ENCODE measurements around the gene LUC7L3. TPM values are rescaled to one million over a fixed set of nuclear protein-coding genes. Genes with fewer than 3 reads are reported as not detected.

LUC7L3 gene
- total RNA-seq, 2 donors from 2014 or later, result 122 to 169 TPM

GRCh38 chr17:50715471-50715870 lies 3.9 kb upstream of the LUC7L3 start:
- H3K9me3 Mint-ChIP-seq, result no peaks in the 10 kb centered on the region
- WGBS, 2 experiments (ENCODE audit: insufficient coverage in 1 of 2, insufficient read length in 1 of 2), result 87 to 89% methylated on average over 3 of the region's 3 CpGs
- H3K36me3 Mint-ChIP-seq (ENCODE audit: low read depth), result no peaks in the 10 kb centered on the region
- no peaks in the 10 kb centered on the region for H3K36me3 ChIP-seq (ENCODE audit: control insufficient read depth, insufficient read depth, low read length)
- DNase-seq, result no peak
- H3K4me3 ChIP-seq (ENCODE audit: low read length), result no peak overlapping the region
- H3K27me3 Mint-ChIP-seq (ENCODE audit: insufficient read depth), result no peaks in the 10 kb centered on the region
- no peak overlapping the region for H3K27ac Mint-ChIP-seq
- no peak for TF ChIP-seq CTCF (conservative IDR thresholded peaks at IDR 0.05)
- no peaks in the 10 kb centered on the region for H3K27me3 ChIP-seq (ENCODE audit: control insufficient read depth, insufficient read depth, low read length, poor library complexity, severe bottlenecking)
- H3K27ac ChIP-seq (ENCODE audit: low read depth, low read length), result no peak overlapping the region
- peaks cover 4% of the 10 kb centered on the region for H3K4me1 Mint-ChIP-seq
- H3K4me1 ChIP-seq (ENCODE audit: control insufficient read depth, insufficient read depth, low read length), result no peaks in the 10 kb centered on the region
- H3K9me3 ChIP-seq (ENCODE audit: control insufficient read depth, low read length), result no peaks in the 10 kb centered on the region
- no peak overlapping the region for H3K4me3 Mint-ChIP-seq
- no peak overlapping the region for H3K9ac ChIP-seq (ENCODE audit: extremely low read depth, low read length, poor library complexity, severe bottlenecking)

- H3K27me3 ChIP-seq (ENCODE audit: control insufficient read depth, insufficient read depth, low read length, poor library complexity, severe bottlenecking), result no peaks in the 10 kb centered on the region
- peak overlapping the region; percentile 99 for H3K27ac ChIP-seq (ENCODE audit: low read depth, low read length)
- H3K4me1 Mint-ChIP-seq, result peaks cover 19% of the 10 kb centered on the region
- DNase-seq, result no peak
- peaks cover 2% of the 10 kb centered on the region for H3K36me3 Mint-ChIP-seq (ENCODE audit: low read depth)
- peak overlapping the region; percentile 100 for H3K27ac Mint-ChIP-seq
- no peak for TF ChIP-seq CTCF (conservative IDR thresholded peaks at IDR 0.05)
- peak overlapping the region; percentile 98 for H3K9ac ChIP-seq (ENCODE audit: extremely low read depth, low read length, poor library complexity, severe bottlenecking)
- peaks cover 13% of the 10 kb centered on the region for H3K36me3 ChIP-seq (ENCODE audit: control insufficient read depth, insufficient read depth, low read length)
- no peaks in the 10 kb centered on the region for H3K27me3 Mint-ChIP-seq (ENCODE audit: insufficient read depth)
- peak overlapping the region; percentile 100 for H3K4me3 ChIP-seq (ENCODE audit: low read length)
- peak overlapping the region; percentile 94 for H3K4me3 Mint-ChIP-seq
- no peaks in the 10 kb centered on the region for H3K4me1 ChIP-seq (ENCODE audit: control insufficient read depth, insufficient read depth, low read length)
- H3K9me3 ChIP-seq (ENCODE audit: control insufficient read depth, low read length), result no peaks in the 10 kb centered on the region
- WGBS, 2 experiments (ENCODE audit: insufficient coverage in 1 of 2, insufficient read length in 1 of 2), result 0% methylated on average over 18 to 25 of the region's 25 CpGs
- H3K9me3 Mint-ChIP-seq, result no peaks in the 10 kb centered on the region
Measured at GRCh38 chr17:50719924-50720794, 756 bp downstream of the LUC7L3 start.

GRCh38 chr17:50721194-50722010 lies 2.0 kb downstream of the LUC7L3 start:
- H3K27me3 ChIP-seq (ENCODE audit: control insufficient read depth, insufficient read depth, low read length, poor library complexity, severe bottlenecking), result no peaks in the 10 kb centered on the region
- peak overlapping the region; percentile 98 for H3K9ac ChIP-seq (ENCODE audit: extremely low read depth, low read length, poor library complexity, severe bottlenecking)
- no peak for TF ChIP-seq CTCF (conservative IDR thresholded peaks at IDR 0.05)
- H3K4me3 ChIP-seq (ENCODE audit: low read length), result peak overlapping the region; percentile 100
- Mint-ChIP-seq H3K4me3 (peak overlapping the region; percentile 94), H3K27ac (peak overlapping the region; percentile 100), H3K36me3 (ENCODE audit: low read depth) (peaks cover 2% of the 10 kb centered on the region), H3K9me3 (no peaks in the 10 kb centered on the region), H3K27me3 (ENCODE audit: insufficient read depth) (no peaks in the 10 kb centered on the region), H3K4me1 (peaks cover 21% of the 10 kb centered on the region)
- no peaks in the 10 kb centered on the region for H3K9me3 ChIP-seq (ENCODE audit: control insufficient read depth, low read length)
- H3K27ac ChIP-seq (ENCODE audit: low read depth, low read length), result no peak overlapping the region
- peaks cover 16% of the 10 kb centered on the region for H3K36me3 ChIP-seq (ENCODE audit: control insufficient read depth, insufficient read depth, low read length)
- no peak for DNase-seq
- 20 to 42% methylated on average over 1 to 6 of the region's 7 CpGs for WGBS, 2 experiments (ENCODE audit: insufficient coverage in 1 of 2, insufficient read length in 1 of 2)
- no peaks in the 10 kb centered on the region for H3K4me1 ChIP-seq (ENCODE audit: control insufficient read depth, insufficient read depth, low read length)

All from endodermal cell (in vitro differentiated cells).